HepG2 (cell line): Measurements from ENCODE around the gene CRYM. TPM values are rescaled to one million over a fixed set of nuclear protein-coding genes. Genes with fewer than 3 reads are reported as not detected.
A peak's percentile ranks its signal among the peaks of the same experiment; 100 is the strongest.
"Not testable (repeated sequence)": the region's sequence is repeated elsewhere in the genome, so short reads cannot be mapped to it uniquely, and the experiment has no call there.

Experiments
- ATAC-seq: fragments of 200-7000 bp; cut with Tn5 transposase; 3 replicates; pipeline ENCODE4 v1.9.1; 2020; ENCODE audit warnings: mild to moderate bottlenecking, moderate library complexity
- BruUV-seq: library from RNA; stranded (reverse); fragments of 400-500 nt; replicated peaks from 2 replicates; lab custom pipeline; 2021; lab: Mats Ljungman, UMichigan
- CTCF ChIA-PET: fragments of 300-600 bp; formaldehyde crosslinking; extraction: SDS; loops from one replicate; lab custom pipeline; 2021; ENCODE audit warnings: low total read pairs, inconsistent platforms, low intra/inter-chr PET ratio; lab: Yijun Ruan, JAX
- POLR2A ChIA-PET: fragments of 350-600 bp; sonication (Branson Sonifier 250); formaldehyde crosslinking; loops from one replicate; lab custom pipeline; 2020; ENCODE audit warnings: antibody characterized with exemption, inconsistent platforms; lab: Yijun Ruan, JAX
- DNase-seq: peaks from one replicate; pipeline ENCODE4 v3.0.0-alpha.2; 2015; ENCODE audit warnings: low spot score
- FAIRE-seq: peaks from 3 replicates; lab custom pipeline; 2011; peaks lifted over from hg19 to GRCh38; lab: Jason Lieb, UNC
- H2AFZ ChIP-seq: one replicate; pipeline ENCODE4 v1.6.1; 2011; ENCODE audit warnings: low read length, inconsistent platforms
- H3K27ac ChIP-seq: fragments of 300-600 bp; 3 replicates; pipeline ENCODE4 v1.8.0; 2011; ENCODE audit warnings: mixed run types, mild to moderate bottlenecking, mixed read lengths, low read length, inconsistent platforms; ENCODE audit not compliant: insufficient read depth; ENCODE audit errors: extremely low read length
- H3K27me3 ChIP-seq, 2 experiments: fragments of 200-600 bp in 1 of 2; 2 replicates in 1 of 2; 3 replicates in 1 of 2; pipeline versions ENCODE4 v1.6.0 to v1.8.0; 2011; ENCODE audit warnings: low read length in 2 of 2, mild to moderate bottlenecking in 2 of 2, moderate library complexity in 2 of 2, inconsistent platforms in 1 of 2; ENCODE audit not compliant: insufficient read depth in 2 of 2, control insufficient read depth in 1 of 2
- H3K36me3 ChIP-seq, 2 experiments: fragments of 200-600 bp in 1 of 2; replicated peaks in 1 of 2; 2 replicates in 1 of 2; 3 replicates in 1 of 2; pipeline versions ENCODE4 v1.5.1 to v1.8.0; 2011; ENCODE audit warnings: low read length in 2 of 2, inconsistent platforms in 1 of 2; ENCODE audit not compliant: insufficient read depth in 2 of 2, control insufficient read depth in 1 of 2
- H3K4me1 ChIP-seq: 2 replicates; pipeline ENCODE4 v1.5.1; 2012; ENCODE audit warnings: low read length, inconsistent platforms; ENCODE audit not compliant: insufficient read depth
- H3K4me2 ChIP-seq: 2 replicates; pipeline ENCODE4 v1.6.0; 2011; ENCODE audit warnings: low read depth, low read length, inconsistent platforms
- H3K4me3 ChIP-seq, 3 experiments: fragments of 200-600 bp in 1 of 3; sonication (generic), shearing (Covaris generic) in 1 of 3; replicated peaks in 1 of 3; 2 replicates each; pipeline ENCODE4 v1.5.1; 2011 to 2016; ENCODE audit warnings: low read length in 3 of 3, inconsistent platforms in 2 of 3, low read depth in 2 of 3, mild to moderate bottlenecking in 2 of 3, control low read depth in 1 of 3, mixed read lengths in 1 of 3; ENCODE audit not compliant: insufficient read depth in 1 of 3
- H3K79me2 ChIP-seq: one replicate; pipeline ENCODE4 v1.6.1; 2011; ENCODE audit warnings: low read length, inconsistent platforms; ENCODE audit not compliant: insufficient read depth
- H3K9ac ChIP-seq: 2 replicates; pipeline ENCODE4 v1.6.0; 2011; ENCODE audit warnings: mild to moderate bottlenecking, low read depth, low read length, inconsistent platforms; ENCODE audit not compliant: insufficient read depth
- H3K9me3 ChIP-seq: 2 replicates; pipeline ENCODE4 v1.5.1; 2012; ENCODE audit warnings: mild to moderate bottlenecking, low read length
- H4K20me1 ChIP-seq: 2 replicates; pipeline ENCODE4 v1.6.0; 2011; ENCODE audit warnings: inconsistent platforms, mild to moderate bottlenecking, low read length, moderate library complexity; ENCODE audit not compliant: insufficient read depth
- ARHGAP35 ChIP-seq: sonication (generic); formaldehyde crosslinking; IDR thresholded peaks from 2 replicates; pipeline ENCODE4 v1.9.0; 2022; ENCODE audit warnings: mild to moderate bottlenecking, inconsistent platforms, moderate library complexity, missing genetic modification reagents, borderline replicate concordance
- FOXO4 ChIP-seq: sonication (generic); formaldehyde crosslinking; conservative IDR thresholded peaks from 2 replicates; pipeline ENCODE4 v1.8.1; 2023; ENCODE audit warnings: missing genetic modification reagents
- ZBTB39 ChIP-seq: sonication (generic); formaldehyde crosslinking; IDR thresholded peaks from 2 replicates; pipeline ENCODE4 v1.5.0; 2020; ENCODE audit warnings: missing genetic modification reagents
- WGBS: methylation state at CpG from one replicate; pipeline ENCODE4 v1.1.6; 2017; ENCODE audit warnings: low lambda C conversion rate; 5-methylcytosine and 5-hydroxymethylcytosine counted together
- in situ Hi-C: cut with HindIII; loops from 2 replicates; pipeline ENCODE4 v1.10.0; 2017; ENCODE audit warnings: low pct_unique_long_range_greater_than_20kb; ENCODE audit not compliant: extremely low pct_ligation_motif_present
- intact Hi-C: fragments of 100-400 bp; cut with micrococcal nuclease; formaldehyde crosslinking; loops from one replicate; pipeline ENCODE4 v1.10.0; 2022; ENCODE audit not compliant: unreplicated experiment
- polyA plus RNA-seq, 8 experiments: library from polyadenylated mRNA; depleted of rRNA in 3 of 8; stranded (reverse) in 7 of 8; unstranded in 1 of 8; fragments of >200 nt; fragmentation: Illumina TruSeq in 4 of 8; extraction: Trizol in 4 of 8; gene quantifications; 2 replicates each; pipeline versions ENCODE4 v1.2.1 to v1.2.3, GENCODE V29; 2011 to 2016; ENCODE audit warnings: low read depth in 4 of 8, missing spikeins in 1 of 8, mixed read lengths in 1 of 8; ENCODE audit not compliant: insufficient read depth in 1 of 8
- total RNA-seq, 5 experiments: library from RNA; depleted of rRNA; stranded (reverse); fragments of >200 nt; fragmentation: Illumina TruSeq; extraction: Trizol; gene quantifications; 2 replicates each; pipeline ENCODE4 v1.2.3, GENCODE V29; 2016; ENCODE audit warnings: low read depth in 1 of 5

The CRYM gene
- total and polyA plus RNA-seq, 2 of the 13 experiments (the other 11 are each of a cell fraction or from before 2014, with no cell fraction given): 1.9 to 2.2 TPM

GRCh38 chr16:21312863-21313372, 34.8 kb upstream of the CRYM start:
- DNase-seq, H3K27me3 ChIP-seq, H3K9me3 ChIP-seq, H3K9ac ChIP-seq, H3K4me2 ChIP-seq, H3K27ac ChIP-seq, CTCF ChIA-PET, intact Hi-C loops, H3K79me2 ChIP-seq, H3K4me3 ChIP-seq, H4K20me1 ChIP-seq, POLR2A ChIA-PET, FAIRE-seq, BruUV-seq, H3K4me1 ChIP-seq: not testable (repeated sequence)
- in situ Hi-C loops: loop anchor here (25.0 kb wide), 1 partner anchor 249 kb away; no protein-coding TSS in a partner anchor
- WGBS: 96% methylated on average over 23 of the region's 25 CpGs
- TF ChIP-seq FOXO4 (CRISPR knock-in tag): 0 out of 2 replicates have a peak, but pooled peaks have one; percentile 74
- TF ChIP-seq ZBTB39 (CRISPR knock-in tag): 0 out of 2 replicates have a peak, but pooled peaks have one; percentile 33
- TF ChIP-seq, all 625 proteins: peak for 2; not testable (repeated sequence) for 623
- ATAC-seq, H2AFZ ChIP-seq, H3K36me3 ChIP-seq: not testable (repeated sequence)

GRCh38 chr16:21312046-21312445, 34.0 kb upstream of the CRYM start:
- POLR2A ChIA-PET, H3K4me1 ChIP-seq, H3K9ac ChIP-seq, ATAC-seq, intact Hi-C loops, CTCF ChIA-PET, H3K36me3 ChIP-seq, FAIRE-seq, H2AFZ ChIP-seq, DNase-seq, H3K79me2 ChIP-seq, BruUV-seq, H3K4me2 ChIP-seq, H3K9me3 ChIP-seq, H3K27me3 ChIP-seq, H3K4me3 ChIP-seq, H4K20me1 ChIP-seq, H3K27ac ChIP-seq: not testable (repeated sequence)
- WGBS: 92% methylated on average over 18 of the region's 18 CpGs
- 0 out of 2 replicates have a peak, but pooled peaks have one; percentile 47 for TF ChIP-seq ARHGAP35 (CRISPR knock-in tag)
- in situ Hi-C loops: loop anchor here (25.0 kb wide), 1 partner anchor 250 kb away; no protein-coding TSS in a partner anchor

GRCh38 chr16:21306712-21307111, 28.6 kb upstream of the CRYM start:
- FAIRE-seq, H2AFZ ChIP-seq, H3K9ac ChIP-seq, H3K27me3 ChIP-seq, POLR2A ChIA-PET, H4K20me1 ChIP-seq, BruUV-seq, ATAC-seq, H3K27ac ChIP-seq, H3K9me3 ChIP-seq, CTCF ChIA-PET, intact Hi-C loops, H3K36me3 ChIP-seq, H3K4me2 ChIP-seq, DNase-seq, H3K79me2 ChIP-seq, H3K4me3 ChIP-seq: not testable (repeated sequence)
- in situ Hi-C loops: loop anchor here (25.0 kb wide), 1 partner anchor 256 kb away; no protein-coding TSS in a partner anchor
- WGBS: 90% methylated on average over 5 of the region's 5 CpGs
- peaks cover 21% of the 10 kb centered on the region for H3K4me1 ChIP-seq
